ENCODE results near the gene MOB2. TPM values are rescaled to one million over a fixed set of nuclear protein-coding genes. Genes with fewer than 3 reads are reported as not detected.
A peak's percentile ranks its signal among the peaks of the same experiment; 100 is the strongest.
"Not testable (repeated sequence)": the region's sequence is repeated elsewhere in the genome, so short reads cannot be mapped to it uniquely, and the experiment has no call there.

The MOB2 gene
- total RNA-seq, 2 donors from 2014 or later, result 24.5 to 26.7 TPM

- Mint-ChIP-seq H3K27ac (peak overlapping the region; percentile 31), H3K4me1 (peaks cover 26% of the 10 kb centered on the region)
- ATAC-seq (replicated peaks); H3K4me3 Mint-ChIP-seq; H3K9me3 Mint-ChIP-seq; H3K36me3 Mint-ChIP-seq (ENCODE audit: low read depth); H3K27me3 Mint-ChIP-seq: not testable (repeated sequence)
These were observed 26.1 kb upstream of the MOB2 start for GRCh38 chr11:1512531-1513258.

DNA sequence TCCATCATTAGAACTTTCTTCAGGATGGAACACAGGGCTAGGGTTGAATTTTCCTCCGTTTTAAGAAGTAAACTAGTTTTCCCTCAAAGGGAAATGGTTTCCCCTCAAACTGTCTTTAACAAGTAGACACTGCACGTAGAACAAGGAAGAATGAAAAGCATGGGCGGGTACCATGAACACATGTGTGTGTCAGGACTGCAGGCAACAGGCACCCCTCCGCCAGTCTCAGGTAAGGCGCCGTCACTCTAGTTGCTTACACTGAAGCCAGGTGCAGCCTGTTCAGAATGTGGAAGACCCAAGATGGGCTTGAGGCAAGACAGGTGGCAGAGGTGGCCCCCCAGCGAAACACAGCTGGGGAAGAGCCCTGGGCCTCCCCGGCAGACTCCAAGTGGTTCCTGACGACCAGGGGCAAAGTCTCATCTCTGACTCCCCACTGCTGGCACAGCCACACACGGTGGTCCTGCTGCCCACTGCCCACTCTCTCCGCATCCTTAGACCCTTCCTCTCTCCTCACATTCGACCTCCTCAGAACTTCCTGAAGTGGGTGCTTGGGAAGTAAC lies 25.4 kb upstream of the MOB2 start:
- no peaks in the 10 kb centered on the region for H3K27me3 Mint-ChIP-seq
- no peaks in the 10 kb centered on the region for H3K36me3 Mint-ChIP-seq (ENCODE audit: low read depth)
- no peaks in the 10 kb centered on the region for H3K9me3 Mint-ChIP-seq
- H3K27ac Mint-ChIP-seq, result peak overlapping the region; percentile 31
- ATAC-seq (replicated peaks), result no peak
- H3K4me1 Mint-ChIP-seq, result peaks cover 20% of the 10 kb centered on the region
- H3K4me3 Mint-ChIP-seq, result no peak overlapping the region

DNA sequence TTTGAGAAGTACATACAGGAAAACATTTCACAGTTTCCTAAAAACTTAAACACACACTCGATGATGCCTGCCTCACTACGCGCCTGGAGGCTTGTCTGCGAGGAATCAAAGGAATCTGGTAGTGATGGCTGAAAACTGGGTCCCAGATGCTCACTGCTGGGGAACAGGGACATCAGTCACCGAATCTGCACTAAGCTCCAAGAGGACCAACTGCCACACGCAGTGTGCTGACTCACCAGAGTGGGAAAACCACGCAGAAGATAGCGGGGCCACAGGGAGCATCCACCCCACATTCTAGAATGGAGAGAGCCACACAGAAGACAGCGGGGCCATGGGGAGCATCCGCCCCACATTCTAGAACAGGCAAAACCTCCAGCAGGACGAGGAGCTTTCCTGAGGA lies 24.3 kb upstream of the MOB2 start:
- Mint-ChIP-seq H3K27ac (peak overlapping the region; percentile 31), H3K36me3 (ENCODE audit: low read depth) (no peaks in the 10 kb centered on the region), H3K4me1 (peaks cover 12% of the 10 kb centered on the region), H3K9me3 (no peaks in the 10 kb centered on the region), H3K4me3 (no peak overlapping the region), H3K27me3 (no peaks in the 10 kb centered on the region)
- ATAC-seq (replicated peaks), result no peak

DNA sequence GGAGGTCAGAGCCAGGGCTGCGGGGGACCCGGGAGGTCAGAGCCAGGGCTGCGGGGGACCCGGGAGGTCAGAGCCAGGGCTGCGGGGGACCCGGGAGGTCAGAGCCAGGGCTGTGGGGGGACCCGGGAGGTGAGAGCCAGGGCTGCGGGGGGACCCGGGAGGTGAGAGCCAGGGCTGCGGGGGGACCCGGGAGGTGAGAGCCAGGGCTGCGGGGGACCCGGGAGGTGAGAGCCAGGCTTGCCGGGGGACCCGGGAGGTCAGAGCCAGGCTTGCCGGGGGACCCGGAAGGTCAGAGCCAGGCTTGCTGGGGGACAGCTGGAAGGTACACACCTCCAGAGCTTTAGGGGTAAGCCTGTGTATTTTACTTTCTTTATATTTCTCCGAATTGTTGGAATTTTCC lies 23.8 kb upstream of the MOB2 start:
- not testable (repeated sequence) for H3K4me1 Mint-ChIP-seq; H3K4me3 Mint-ChIP-seq; H3K9me3 Mint-ChIP-seq; H3K36me3 Mint-ChIP-seq (ENCODE audit: low read depth); H3K27ac Mint-ChIP-seq; H3K27me3 Mint-ChIP-seq; ATAC-seq (replicated peaks)

- no peak overlapping the region for H3K4me3 Mint-ChIP-seq
- ATAC-seq (replicated peaks), result no peak
- peak overlapping the region; percentile 53 for H3K27ac Mint-ChIP-seq
- H3K4me1 Mint-ChIP-seq, result peaks cover 10% of the 10 kb centered on the region
- no peaks in the 10 kb centered on the region for H3K36me3 Mint-ChIP-seq (ENCODE audit: low read depth)
- no peaks in the 10 kb centered on the region for H3K9me3 Mint-ChIP-seq
- no peaks in the 10 kb centered on the region for H3K27me3 Mint-ChIP-seq
These were observed 23.2 kb upstream of the MOB2 start for GRCh38 chr11:1509626-1510255.

- Mint-ChIP-seq H3K36me3 (ENCODE audit: low read depth) (no peaks in the 10 kb centered on the region), H3K4me3 (no peak overlapping the region), H3K9me3 (no peaks in the 10 kb centered on the region), H3K27ac (peak overlapping the region; percentile 53), H3K27me3 (no peaks in the 10 kb centered on the region), H3K4me1 (peaks cover 6% of the 10 kb centered on the region)
- ATAC-seq (replicated peaks), result no peak
These were observed 22.4 kb upstream of the MOB2 start for GRCh38 chr11:1508986-1509385.

- H3K27ac Mint-ChIP-seq, result no peak overlapping the region
- no peaks in the 10 kb centered on the region for H3K36me3 Mint-ChIP-seq (ENCODE audit: low read depth)
- ATAC-seq (replicated peaks), result no peak
- H3K4me1 Mint-ChIP-seq, result peaks cover 6% of the 10 kb centered on the region
- H3K4me3 Mint-ChIP-seq, result no peak overlapping the region
- H3K27me3 Mint-ChIP-seq, result no peaks in the 10 kb centered on the region
- no peaks in the 10 kb centered on the region for H3K9me3 Mint-ChIP-seq
These were observed 21.9 kb upstream of the MOB2 start for GRCh38 chr11:1508491-1508891.

DNA sequence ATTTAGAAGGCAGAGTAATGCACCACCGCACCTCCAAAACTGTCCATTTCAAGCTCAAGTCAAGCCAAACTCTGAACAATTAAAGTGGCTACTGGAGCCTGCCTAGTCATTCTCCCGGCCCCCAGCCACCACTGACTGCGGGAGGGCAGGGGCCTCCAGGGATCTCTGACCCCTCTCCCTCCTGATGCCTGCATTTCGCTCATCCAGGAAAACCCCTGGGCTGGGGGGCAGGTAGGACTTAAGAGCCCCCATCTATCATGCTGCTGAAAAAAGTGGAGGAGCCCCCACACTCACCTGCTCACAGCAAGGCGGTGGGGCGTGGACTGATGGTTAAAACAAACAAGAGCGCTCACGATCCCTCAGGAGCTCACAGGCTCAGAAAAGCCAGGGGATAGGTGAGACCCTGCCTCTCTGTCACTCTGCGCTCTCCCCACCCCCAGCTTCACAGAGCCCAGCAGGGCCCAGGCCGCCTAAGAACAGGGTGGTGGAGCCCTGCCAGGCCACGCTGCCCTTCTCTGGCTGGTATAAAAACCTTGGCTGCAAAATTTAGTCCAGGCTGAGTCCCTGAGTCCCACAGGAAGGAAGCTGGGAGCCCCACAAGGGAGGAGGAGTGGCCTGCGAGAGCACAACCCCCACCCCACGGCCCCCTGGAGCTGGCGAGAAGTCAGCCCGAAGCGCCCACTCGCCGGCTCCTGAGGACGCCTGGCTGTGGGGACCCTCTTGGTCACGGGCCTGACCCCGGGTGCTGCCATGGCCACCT lies 21.0 kb upstream of the MOB2 start:
- H3K36me3 Mint-ChIP-seq (ENCODE audit: low read depth), result no peaks in the 10 kb centered on the region
- peaks cover 6% of the 10 kb centered on the region for H3K4me1 Mint-ChIP-seq
- no peak for ATAC-seq (replicated peaks)
- no peak overlapping the region for H3K27ac Mint-ChIP-seq
- H3K4me3 Mint-ChIP-seq, result no peak overlapping the region
- no peaks in the 10 kb centered on the region for H3K9me3 Mint-ChIP-seq
- H3K27me3 Mint-ChIP-seq, result no peaks in the 10 kb centered on the region

- no peaks in the 10 kb centered on the region for H3K9me3 Mint-ChIP-seq
- no peaks in the 10 kb centered on the region for H3K36me3 Mint-ChIP-seq (ENCODE audit: low read depth)
- no peaks in the 10 kb centered on the region for H3K27me3 Mint-ChIP-seq
- H3K27ac Mint-ChIP-seq, result no peak overlapping the region
- H3K4me1 Mint-ChIP-seq, result peaks cover 6% of the 10 kb centered on the region
- no peak overlapping the region for H3K4me3 Mint-ChIP-seq
- ATAC-seq (replicated peaks), result no peak
These were observed 20.4 kb upstream of the MOB2 start for GRCh38 chr11:1506981-1507380.

DNA sequence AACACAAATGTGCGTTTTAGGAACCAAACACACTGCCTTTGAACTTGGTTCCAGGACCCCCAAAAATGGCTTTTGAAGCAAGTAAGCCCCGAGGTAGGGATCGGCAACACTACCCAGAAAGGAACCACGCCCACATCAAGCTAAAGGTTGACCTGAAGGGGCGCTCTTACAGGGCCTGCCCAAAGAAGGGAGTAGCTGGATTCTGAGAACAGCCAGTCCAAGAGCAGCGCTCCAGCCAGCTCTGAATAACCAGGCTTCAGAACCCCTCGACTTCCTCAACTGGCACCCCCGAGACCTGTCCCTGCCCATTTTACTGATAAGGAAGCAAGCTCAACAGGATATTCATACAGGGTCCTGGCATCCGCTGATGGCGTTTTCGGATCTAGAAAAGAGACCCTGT lies 18.9 kb upstream of the MOB2 start:
- no peak for ATAC-seq (replicated peaks)
- Mint-ChIP-seq H3K36me3 (ENCODE audit: low read depth) (peaks cover 6% of the 10 kb centered on the region), H3K4me1 (peaks cover 11% of the 10 kb centered on the region), H3K9me3 (no peaks in the 10 kb centered on the region), H3K27me3 (no peaks in the 10 kb centered on the region), H3K4me3 (no peak overlapping the region), H3K27ac (no peak overlapping the region)

- Mint-ChIP-seq H3K4me1 (peaks cover 11% of the 10 kb centered on the region), H3K4me3 (no peak overlapping the region), H3K36me3 (ENCODE audit: low read depth) (peaks cover 6% of the 10 kb centered on the region), H3K27ac (no peak overlapping the region), H3K27me3 (no peaks in the 10 kb centered on the region), H3K9me3 (no peaks in the 10 kb centered on the region)
- ATAC-seq (replicated peaks), result no peak
These were observed 18.2 kb upstream of the MOB2 start for GRCh38 chr11:1504581-1505290.

DNA sequence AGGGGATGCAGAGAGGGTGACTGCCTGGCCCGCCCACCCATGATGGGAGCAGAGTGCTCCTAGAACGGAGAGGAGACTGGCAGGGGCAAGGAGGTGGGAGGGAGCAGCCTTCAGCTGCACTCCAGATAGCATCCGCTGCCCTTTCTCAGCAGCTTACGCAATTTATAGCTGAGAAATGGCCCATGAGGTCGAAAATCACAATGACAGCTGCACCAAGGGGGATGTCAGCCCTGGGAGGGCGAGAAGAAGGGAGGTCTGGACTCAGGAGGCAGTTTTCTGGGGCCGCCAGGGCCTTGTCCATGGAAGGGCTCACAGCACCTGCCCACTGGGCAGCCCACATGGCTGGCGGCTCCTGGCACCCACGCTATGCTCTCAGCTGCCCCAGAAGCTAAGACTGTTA lies 17.6 kb upstream of the MOB2 start:
- H3K4me1 Mint-ChIP-seq, result peaks cover 5% of the 10 kb centered on the region

GRCh38 chr11:1503708-1504104 lies 17.1 kb upstream of the MOB2 start:
- ATAC-seq (replicated peaks), result no peak
- Mint-ChIP-seq H3K27me3 (no peaks in the 10 kb centered on the region), H3K27ac (no peak overlapping the region), H3K4me3 (no peak overlapping the region), H3K36me3 (ENCODE audit: low read depth) (peaks cover 6% of the 10 kb centered on the region), H3K4me1 (peaks cover 5% of the 10 kb centered on the region), H3K9me3 (no peaks in the 10 kb centered on the region)

More for the DNA sequence above, 17.6 kb upstream of the MOB2 start:
- Mint-ChIP-seq H3K27me3 (no peaks in the 10 kb centered on the region), H3K27ac (no peak overlapping the region), H3K36me3 (ENCODE audit: low read depth) (peaks cover 6% of the 10 kb centered on the region), H3K9me3 (no peaks in the 10 kb centered on the region), H3K4me3 (no peak overlapping the region)
- no peak for ATAC-seq (replicated peaks)

GRCh38 chr11:1502954-1503707 lies 16.6 kb upstream of the MOB2 start:
- H3K27ac Mint-ChIP-seq, result no peak overlapping the region
- peaks cover 8% of the 10 kb centered on the region for H3K4me1 Mint-ChIP-seq
- H3K9me3 Mint-ChIP-seq, result no peaks in the 10 kb centered on the region
- no peaks in the 10 kb centered on the region for H3K27me3 Mint-ChIP-seq
- H3K36me3 Mint-ChIP-seq (ENCODE audit: low read depth), result peaks cover 6% of the 10 kb centered on the region
- no peak for ATAC-seq (replicated peaks)
- H3K4me3 Mint-ChIP-seq, result no peak overlapping the region

All from activated T-helper 17 cell treated with anti-CD3 and anti-CD28 coated beads, Interleukin-2, amount 50 U/mL, for 72 hours (primary cell).